ENCODE measurements around the gene MT1A. TPM values are rescaled to one million over a fixed set of nuclear protein-coding genes. Genes with fewer than 3 reads are reported as not detected.

The MT1A gene
- total RNA-seq, 1 experiment from 2014 or later, result not detected

DNA sequence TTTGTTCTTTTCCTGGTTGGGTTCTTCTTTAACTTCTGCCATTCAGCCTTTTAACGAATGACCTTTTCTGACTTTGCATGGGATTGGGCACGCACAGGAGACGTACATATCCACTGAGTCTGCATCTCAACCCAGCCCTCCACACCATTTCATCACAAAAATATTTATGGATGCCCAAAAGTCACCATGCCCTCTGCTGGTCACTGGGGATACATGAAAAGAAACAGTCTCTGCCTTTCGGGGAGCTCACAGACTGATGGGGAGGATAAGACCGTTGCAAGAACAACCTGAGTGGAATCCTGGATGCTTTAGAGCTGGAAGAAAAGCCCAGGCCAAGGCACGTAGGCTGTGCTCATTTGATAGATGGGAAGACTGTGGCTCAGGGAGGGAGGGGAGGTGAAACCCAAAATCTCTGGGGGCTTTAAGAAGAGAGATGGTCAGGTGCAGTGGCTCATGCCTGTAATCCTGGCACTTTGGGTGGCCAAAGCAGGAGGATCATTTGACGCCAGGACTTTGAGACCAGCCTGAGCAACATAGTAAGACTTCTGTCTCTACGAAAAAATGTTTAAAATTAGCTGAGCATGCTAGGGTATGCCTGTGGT lies 38.0 kb upstream of the MT1A start:
- DNase-seq (ENCODE audit: low read depth, low spot score), result peak; percentile 55
- ChIA-PET CTCF (interaction anchor here (0.6 to 2.1 kb wide), 19 partner anchors 8 to 244 kb away, joined by 3 to 25 read pairs (median 4); partner anchors contain the start of genes MT1E and MT2A), RAD21 (ENCODE audit: low non-redundant PET in 1 of 2, low total read pairs in 2 of 2, uncharacterized antibody in 2 of 2, unreplicated experiment in 2 of 2) (interaction anchor here (0.5 to 1.9 kb wide), 5 partner anchors 25 to 145 kb away, joined by 3 to 13 read pairs (median 4); no protein-coding TSS in a partner anchor), POLR2A (interaction anchor here (0.6 to 2.2 kb wide), 3 partner anchors 8 to 26 kb away, joined by 3 to 10 read pairs (median 7); partner anchors contain the start of genes MT1E and MT2A)
- Histone ChIP-seq H3K4me3 (replicated peaks in 1 of 2; ENCODE audit: low read depth in 1 of 2, low read length in 2 of 2) (no peak overlapping the region), H3K9me3 (ENCODE audit: control insufficient read depth in 1 of 2, insufficient read depth in 1 of 2, low read depth in 1 of 2, low read length in 2 of 2) (no peaks in the 10 kb centered on the region), H3K4me2 (ENCODE audit: low read length) (peak overlapping the region; percentile 52), H3K9me2 (ENCODE audit: insufficient read depth) (no peaks in the 10 kb centered on the region), H3K27me3 (ENCODE audit: insufficient read depth, low read length) (no peaks in the 10 kb centered on the region), H3K36me3 (ENCODE audit: control insufficient read depth in 1 of 2, insufficient read depth in 2 of 2, low read length in 2 of 2) (no peaks in the 10 kb centered on the region), H3K4me1 (ENCODE audit: control insufficient read depth in 1 of 2, insufficient read depth in 2 of 2, low read length in 2 of 2) (peaks cover 7 to 28% of the 10 kb centered on the region in 2 experiments; a peak in 3 of 4 replicates), H4K20me1 (ENCODE audit: insufficient read depth) (no peaks in the 10 kb centered on the region), H2AFZ (ENCODE audit: low read depth, low read length, poor library complexity, severe bottlenecking) (peak overlapping the region; percentile 94), H3K79me2 (ENCODE audit: insufficient read depth, low read length) (no peaks in the 10 kb centered on the region), H3K27ac (ENCODE audit: low read depth, low read length) (no peak overlapping the region), H3K9ac (ENCODE audit: low read length) (no peak overlapping the region)
- ATAC-seq, result peak; percentile 86
- no TSS peak for BruUV-seq (replicated peaks)
- intact Hi-C loops (cut with micrococcal nuclease), result loop anchor here (2.0 kb wide), 1 partner anchor 86 kb away; no protein-coding TSS in a partner anchor
- TF ChIP-seq YY1 (IDR thresholded peaks at IDR 0.05; ENCODE audit: extremely low read depth, insufficient replicate concordance, low read depth, low read length) (peak; percentile 61), CTCF (IDR thresholded peaks at IDR 0.05 in 2 of 3, conservative IDR thresholded peaks at IDR 0.05 in 1 of 3; ENCODE audit: borderline replicate concordance in 1 of 3, insufficient read depth in 1 of 3, low read depth in 2 of 3, low read length in 2 of 3) (peak in 2 of 3 experiments; percentile 80 to 81; a peak in 4 of 6 replicates), ZFX (IDR thresholded peaks at IDR 0.05) (no peak), RAD21 (IDR thresholded peaks at IDR 0.05; ENCODE audit: low read depth) (no peak)

DNA sequence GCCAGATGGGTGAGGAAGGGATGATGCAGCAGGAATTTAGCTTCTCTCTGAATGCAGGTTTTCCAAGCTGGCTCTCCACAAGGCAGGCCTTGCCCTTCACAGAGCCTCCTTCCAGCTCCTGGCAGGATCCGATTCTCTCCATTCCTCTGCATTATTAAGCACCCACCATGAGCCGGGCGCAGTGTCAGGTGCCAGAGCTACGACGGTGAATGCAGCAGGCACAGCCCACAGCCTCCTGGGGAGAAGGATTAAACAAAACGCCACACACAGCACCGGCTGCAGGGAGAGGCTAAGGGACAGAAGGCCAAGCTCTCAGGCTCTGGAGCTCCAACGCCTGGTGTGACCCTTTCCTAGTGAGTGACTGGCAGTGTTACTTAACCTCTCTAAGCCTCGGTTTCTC lies 37.1 kb upstream of the MT1A start:
- Histone ChIP-seq H3K9me3 (ENCODE audit: control insufficient read depth in 1 of 2, insufficient read depth in 1 of 2, low read depth in 1 of 2, low read length in 2 of 2) (no peaks in the 10 kb centered on the region), H3K4me1 (ENCODE audit: control insufficient read depth in 1 of 2, insufficient read depth in 2 of 2, low read length in 2 of 2) (peaks cover 15 to 36% of the 10 kb centered on the region in 2 experiments), H3K27me3 (ENCODE audit: insufficient read depth, low read length) (no peaks in the 10 kb centered on the region), H3K36me3 (ENCODE audit: control insufficient read depth in 1 of 2, insufficient read depth in 2 of 2, low read length in 2 of 2) (no peaks in the 10 kb centered on the region), H3K79me2 (ENCODE audit: insufficient read depth, low read length) (no peaks in the 10 kb centered on the region), H3K9ac (ENCODE audit: low read length) (no peak overlapping the region), H3K4me2 (ENCODE audit: low read length) (no peak overlapping the region), H3K27ac (ENCODE audit: low read depth, low read length) (no peak overlapping the region), H3K4me3 (replicated peaks in 1 of 2; ENCODE audit: low read depth in 1 of 2, low read length in 2 of 2) (no peak overlapping the region), H4K20me1 (ENCODE audit: insufficient read depth) (no peaks in the 10 kb centered on the region), H2AFZ (ENCODE audit: low read depth, low read length, poor library complexity, severe bottlenecking) (no peak overlapping the region), H3K9me2 (ENCODE audit: insufficient read depth) (no peaks in the 10 kb centered on the region)
- no TSS peak for BruUV-seq (replicated peaks)
- ATAC-seq (no peak), DNase-seq (ENCODE audit: low read depth, low spot score) (no peak)
- intact Hi-C loops (cut with micrococcal nuclease), result loop anchor here (2.0 kb wide), 1 partner anchor 87 kb away; no protein-coding TSS in a partner anchor
- ChIA-PET POLR2A (interaction anchor here (1.3 to 2.2 kb wide), 2 partner anchors 24 to 26 kb away, joined by 7 to 10 read pairs; partner anchors contain the start of gene MT1E), CTCF (interaction anchor here (1.1 to 2.1 kb wide), 7 partner anchors 10 to 188 kb away, joined by 3 to 25 read pairs (median 7); partner anchors contain the start of gene MT1E), RAD21 (ENCODE audit: low non-redundant PET in 1 of 2, low total read pairs in 2 of 2, uncharacterized antibody in 2 of 2, unreplicated experiment in 2 of 2) (interaction anchor here (1.2 to 1.9 kb wide), 3 partner anchors 24 to 101 kb away, joined by 4 to 13 read pairs (median 4); no protein-coding TSS in a partner anchor)
- TF ChIP-seq SP1 (IDR thresholded peaks at IDR 0.05; ENCODE audit: low read depth) (no peak), EGR1 (IDR thresholded peaks at IDR 0.05; ENCODE audit: low read depth) (no peak), ZNF274 (IDR thresholded peaks at IDR 0.05; ENCODE audit: low read depth, low read length) (no peak), FOSL1 (IDR thresholded peaks at IDR 0.05; ENCODE audit: low read depth) (no peak), EZH2phosphoT487 (IDR thresholded peaks at IDR 0.05; ENCODE audit: borderline replicate concordance) (no peak), POLR2A (IDR thresholded peaks at IDR 0.05; ENCODE audit: borderline replicate concordance, extremely low read depth, insufficient read depth, insufficient read length) (no peak), SRF (IDR thresholded peaks at IDR 0.05; ENCODE audit: low read depth) (no peak), ZBTB33 (IDR thresholded peaks at IDR 0.05; ENCODE audit: extremely low read depth, insufficient replicate concordance, low read length) (no peak), EZH2 (IDR thresholded peaks at IDR 0.05) (no peak), MAX (IDR thresholded peaks at IDR 0.05) (no peak), SIN3A (IDR thresholded peaks at IDR 0.05; ENCODE audit: low read depth) (no peak), JUND (IDR thresholded peaks at IDR 0.05) (no peak), CEBPB (IDR thresholded peaks at IDR 0.05; ENCODE audit: low read depth) (no peak)

Data from HCT116 (cell line).